ENCODE measurements around the gene RAD51AP1.

DNA sequence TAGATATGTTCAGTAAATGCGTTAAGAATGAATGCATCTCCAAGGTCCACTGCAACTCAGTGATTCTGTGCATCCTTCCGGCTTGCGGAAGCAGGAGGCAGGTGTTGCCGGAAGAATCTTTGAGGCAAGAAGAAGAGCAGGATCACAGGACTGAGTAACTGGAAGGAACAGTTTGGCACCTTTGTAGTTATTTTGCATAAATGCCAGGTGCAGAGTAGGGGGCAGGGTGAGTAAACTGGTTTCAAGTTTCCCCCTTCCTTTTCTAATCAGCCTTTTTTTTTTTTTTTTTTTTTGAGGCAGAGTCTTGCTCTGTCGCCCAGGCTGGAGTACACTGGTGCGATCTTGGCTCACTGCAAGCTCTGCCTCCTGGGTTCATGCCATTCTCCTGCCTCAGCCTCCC is 45.6 kb downstream of the RAD51AP1 start:
- TF ChIP-seq, protein P1, sequence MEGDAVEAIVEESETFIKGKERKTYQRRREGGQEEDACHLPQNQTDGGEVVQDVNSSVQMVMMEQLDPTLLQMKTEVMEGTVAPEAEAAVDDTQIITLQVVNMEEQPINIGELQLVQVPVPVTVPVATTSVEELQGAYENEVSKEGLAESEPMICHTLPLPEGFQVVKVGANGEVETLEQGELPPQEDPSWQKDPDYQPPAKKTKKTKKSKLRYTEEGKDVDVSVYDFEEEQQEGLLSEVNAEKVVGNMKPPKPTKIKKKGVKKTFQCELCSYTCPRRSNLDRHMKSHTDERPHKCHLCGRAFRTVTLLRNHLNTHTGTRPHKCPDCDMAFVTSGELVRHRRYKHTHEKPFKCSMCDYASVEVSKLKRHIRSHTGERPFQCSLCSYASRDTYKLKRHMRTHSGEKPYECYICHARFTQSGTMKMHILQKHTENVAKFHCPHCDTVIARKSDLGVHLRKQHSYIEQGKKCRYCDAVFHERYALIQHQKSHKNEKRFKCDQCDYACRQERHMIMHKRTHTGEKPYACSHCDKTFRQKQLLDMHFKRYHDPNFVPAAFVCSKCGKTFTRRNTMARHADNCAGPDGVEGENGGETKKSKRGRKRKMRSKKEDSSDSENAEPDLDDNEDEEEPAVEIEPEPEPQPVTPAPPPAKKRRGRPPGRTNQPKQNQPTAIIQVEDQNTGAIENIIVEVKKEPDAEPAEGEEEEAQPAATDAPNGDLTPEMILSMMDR (IDR thresholded peaks at IDR 0.05), result no peak
- TF ChIP-seq BHLHE40 (IDR thresholded peaks at IDR 0.05; ENCODE audit: low read depth, low read length) (no peak), CHD4 (IDR thresholded peaks at IDR 0.05; ENCODE audit: borderline replicate concordance) (no peak), MAZ (IDR thresholded peaks at IDR 0.05; ENCODE audit: borderline replicate concordance, low read depth, low read length) (no peak)
- TF ChIP-seq, protein P2, sequence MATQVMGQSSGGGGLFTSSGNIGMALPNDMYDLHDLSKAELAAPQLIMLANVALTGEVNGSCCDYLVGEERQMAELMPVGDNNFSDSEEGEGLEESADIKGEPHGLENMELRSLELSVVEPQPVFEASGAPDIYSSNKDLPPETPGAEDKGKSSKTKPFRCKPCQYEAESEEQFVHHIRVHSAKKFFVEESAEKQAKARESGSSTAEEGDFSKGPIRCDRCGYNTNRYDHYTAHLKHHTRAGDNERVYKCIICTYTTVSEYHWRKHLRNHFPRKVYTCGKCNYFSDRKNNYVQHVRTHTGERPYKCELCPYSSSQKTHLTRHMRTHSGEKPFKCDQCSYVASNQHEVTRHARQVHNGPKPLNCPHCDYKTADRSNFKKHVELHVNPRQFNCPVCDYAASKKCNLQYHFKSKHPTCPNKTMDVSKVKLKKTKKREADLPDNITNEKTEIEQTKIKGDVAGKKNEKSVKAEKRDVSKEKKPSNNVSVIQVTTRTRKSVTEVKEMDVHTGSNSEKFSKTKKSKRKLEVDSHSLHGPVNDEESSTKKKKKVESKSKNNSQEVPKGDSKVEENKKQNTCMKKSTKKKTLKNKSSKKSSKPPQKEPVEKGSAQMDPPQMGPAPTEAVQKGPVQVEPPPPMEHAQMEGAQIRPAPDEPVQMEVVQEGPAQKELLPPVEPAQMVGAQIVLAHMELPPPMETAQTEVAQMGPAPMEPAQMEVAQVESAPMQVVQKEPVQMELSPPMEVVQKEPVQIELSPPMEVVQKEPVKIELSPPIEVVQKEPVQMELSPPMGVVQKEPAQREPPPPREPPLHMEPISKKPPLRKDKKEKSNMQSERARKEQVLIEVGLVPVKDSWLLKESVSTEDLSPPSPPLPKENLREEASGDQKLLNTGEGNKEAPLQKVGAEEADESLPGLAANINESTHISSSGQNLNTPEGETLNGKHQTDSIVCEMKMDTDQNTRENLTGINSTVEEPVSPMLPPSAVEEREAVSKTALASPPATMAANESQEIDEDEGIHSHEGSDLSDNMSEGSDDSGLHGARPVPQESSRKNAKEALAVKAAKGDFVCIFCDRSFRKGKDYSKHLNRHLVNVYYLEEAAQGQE (IDR thresholded peaks at IDR 0.05), result no peak

Data from A549 (cell line).